ENCODE results near the gene GRIK5. TPM values are rescaled to one million over a fixed set of nuclear protein-coding genes. Genes with fewer than 3 reads are reported as not detected.

GRIK5 gene
- polyA plus RNA-seq, 1 donor (not counting 4 experiments of a cell fraction or from before 2014, with no cell fraction given): 0.17 TPM

DNA sequence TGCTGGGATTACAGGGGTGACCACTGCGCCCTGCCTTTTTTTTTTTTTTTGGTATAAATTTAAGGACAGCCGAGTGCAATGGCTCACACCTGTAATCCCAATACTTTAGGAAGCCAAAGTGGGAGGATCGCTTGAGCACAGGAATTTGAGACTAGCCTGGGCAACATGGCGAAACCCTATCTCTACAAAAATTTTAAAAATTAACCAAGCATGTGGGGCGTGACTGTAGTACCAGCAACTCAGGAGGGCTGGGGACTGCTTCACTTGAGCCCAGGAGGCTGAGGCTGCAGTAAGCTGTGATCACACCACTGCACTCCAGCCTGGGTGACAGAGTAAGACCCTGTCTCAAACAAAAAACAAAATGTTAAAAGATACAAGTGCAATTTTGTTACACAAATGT is 27.5 kb upstream of the GRIK5 start:
- dilution Hi-C loops (cut with MboI; ENCODE audit: extremely low pct_ligation_motif_present, low sequenced_read_pairs): no loop called here
- Histone ChIP-seq H3K27ac (ENCODE audit: control insufficient read depth, insufficient read depth, low read length) (no peak overlapping the region), H3K4me1 (ENCODE audit: control insufficient read depth, extremely low read depth, insufficient read depth, low read length) (no peaks in the 10 kb centered on the region), H3K9ac (ENCODE audit: control insufficient read depth, extremely low read depth, insufficient read depth, low read length) (no peak overlapping the region), H3K4me2 (ENCODE audit: control insufficient read depth, extremely low read depth, insufficient read depth, low read depth, low read length) (no peak overlapping the region), H3K9me3 (ENCODE audit: control insufficient read depth, low read depth, low read length) (no peaks in the 10 kb centered on the region), H3K9me1 (ENCODE audit: control insufficient read depth, extremely low read depth, insufficient read depth, low read length) (no peaks in the 10 kb centered on the region), H3K27me3 (ENCODE audit: control insufficient read depth, extremely low read depth, insufficient read depth, low read length) (no peaks in the 10 kb centered on the region), H2AFZ (ENCODE audit: control insufficient read depth, low read length) (no peak overlapping the region), H3K36me3 (ENCODE audit: control insufficient read depth in 2 of 2, extremely low read depth in 1 of 2, insufficient read depth in 2 of 2, low read length in 2 of 2) (no peaks in the 10 kb centered on the region), H4K20me1 (ENCODE audit: control insufficient read depth, extremely low read depth, insufficient read depth, low read length) (no peaks in the 10 kb centered on the region), H3K4me3 (ENCODE audit: control insufficient read depth in 2 of 3, extremely low read depth in 1 of 3, insufficient read depth in 2 of 3, low read depth in 1 of 3, low read length in 3 of 3) (no peak overlapping the region), H3K79me2 (ENCODE audit: control insufficient read depth, insufficient read depth, low read length) (no peaks in the 10 kb centered on the region)
- DNase-seq (ENCODE audit: low read depth, low spot score): no peak
- TF ChIP-seq EZH2 (IDR thresholded peaks at IDR 0.05; ENCODE audit: low read length): no peak
- TF ChIP-seq, protein P1, sequence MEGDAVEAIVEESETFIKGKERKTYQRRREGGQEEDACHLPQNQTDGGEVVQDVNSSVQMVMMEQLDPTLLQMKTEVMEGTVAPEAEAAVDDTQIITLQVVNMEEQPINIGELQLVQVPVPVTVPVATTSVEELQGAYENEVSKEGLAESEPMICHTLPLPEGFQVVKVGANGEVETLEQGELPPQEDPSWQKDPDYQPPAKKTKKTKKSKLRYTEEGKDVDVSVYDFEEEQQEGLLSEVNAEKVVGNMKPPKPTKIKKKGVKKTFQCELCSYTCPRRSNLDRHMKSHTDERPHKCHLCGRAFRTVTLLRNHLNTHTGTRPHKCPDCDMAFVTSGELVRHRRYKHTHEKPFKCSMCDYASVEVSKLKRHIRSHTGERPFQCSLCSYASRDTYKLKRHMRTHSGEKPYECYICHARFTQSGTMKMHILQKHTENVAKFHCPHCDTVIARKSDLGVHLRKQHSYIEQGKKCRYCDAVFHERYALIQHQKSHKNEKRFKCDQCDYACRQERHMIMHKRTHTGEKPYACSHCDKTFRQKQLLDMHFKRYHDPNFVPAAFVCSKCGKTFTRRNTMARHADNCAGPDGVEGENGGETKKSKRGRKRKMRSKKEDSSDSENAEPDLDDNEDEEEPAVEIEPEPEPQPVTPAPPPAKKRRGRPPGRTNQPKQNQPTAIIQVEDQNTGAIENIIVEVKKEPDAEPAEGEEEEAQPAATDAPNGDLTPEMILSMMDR (optimal IDR thresholded peaks at IDR 0.05 in 1 of 3, IDR thresholded peaks at IDR 0.05 in 1 of 3, conservative IDR thresholded peaks at IDR 0.05 in 1 of 3; ENCODE audit: extremely low read depth in 1 of 3, insufficient read depth in 2 of 3, low read length in 3 of 3): no peak
- no peak for FAIRE-seq

DNA sequence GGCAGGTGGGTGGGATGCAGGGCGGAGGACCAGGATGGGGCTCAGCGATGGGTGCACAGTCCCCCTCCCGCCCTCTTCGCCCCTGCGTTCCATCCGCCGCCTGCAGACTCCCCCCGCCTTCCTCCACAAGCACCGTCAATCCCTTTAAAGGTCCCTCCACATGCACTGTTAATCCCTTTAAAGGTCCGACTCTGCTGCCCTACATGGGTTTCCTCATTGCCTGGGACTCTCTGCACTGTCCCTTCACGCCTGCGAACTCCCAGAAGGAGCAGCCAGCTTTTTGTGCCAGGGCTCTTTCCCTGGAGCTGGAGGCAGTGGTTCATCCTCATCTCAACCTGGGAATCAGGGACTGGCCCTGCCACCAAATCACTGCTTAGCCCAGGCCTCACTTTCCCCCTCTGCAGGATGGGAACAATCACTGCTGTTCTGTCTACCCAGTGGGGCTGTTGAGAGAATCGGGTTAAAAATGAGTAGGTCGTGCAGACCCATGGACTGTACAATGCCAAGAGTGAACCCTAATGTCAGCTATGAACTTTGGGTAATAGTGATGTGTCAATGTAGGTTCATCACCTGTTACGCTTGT is 26.3 kb upstream of the GRIK5 start:
- Histone ChIP-seq H4K20me1 (ENCODE audit: control insufficient read depth, extremely low read depth, insufficient read depth, low read length) (no peaks in the 10 kb centered on the region), H3K4me3 (ENCODE audit: control insufficient read depth in 2 of 3, extremely low read depth in 1 of 3, insufficient read depth in 2 of 3, low read depth in 1 of 3, low read length in 3 of 3) (no peak overlapping the region), H3K27ac (ENCODE audit: control insufficient read depth, insufficient read depth, low read length) (no peak overlapping the region), H3K27me3 (ENCODE audit: control insufficient read depth, extremely low read depth, insufficient read depth, low read length) (no peaks in the 10 kb centered on the region), H3K4me1 (ENCODE audit: control insufficient read depth, extremely low read depth, insufficient read depth, low read length) (peaks cover 8% of the 10 kb centered on the region), H3K9me1 (ENCODE audit: control insufficient read depth, extremely low read depth, insufficient read depth, low read length) (no peaks in the 10 kb centered on the region), H3K79me2 (ENCODE audit: control insufficient read depth, insufficient read depth, low read length) (no peaks in the 10 kb centered on the region), H3K4me2 (ENCODE audit: control insufficient read depth, extremely low read depth, insufficient read depth, low read depth, low read length) (no peak overlapping the region), H3K9ac (ENCODE audit: control insufficient read depth, extremely low read depth, insufficient read depth, low read length) (no peak overlapping the region), H2AFZ (ENCODE audit: control insufficient read depth, low read length) (no peak overlapping the region), H3K9me3 (ENCODE audit: control insufficient read depth, low read depth, low read length) (no peaks in the 10 kb centered on the region), H3K36me3 (ENCODE audit: control insufficient read depth in 2 of 2, extremely low read depth in 1 of 2, insufficient read depth in 2 of 2, low read length in 2 of 2) (no peaks in the 10 kb centered on the region)
- DNase-seq (ENCODE audit: low read depth, low spot score) (no peak), FAIRE-seq (no peak)
- TF ChIP-seq EZH2 (IDR thresholded peaks at IDR 0.05; ENCODE audit: low read length): no peak
- TF ChIP-seq, protein P1 (optimal IDR thresholded peaks at IDR 0.05 in 1 of 3, IDR thresholded peaks at IDR 0.05 in 1 of 3, conservative IDR thresholded peaks at IDR 0.05 in 1 of 3; ENCODE audit: extremely low read depth in 1 of 3, insufficient read depth in 2 of 3, low read length in 3 of 3): no peak
- dilution Hi-C loops (cut with MboI; ENCODE audit: extremely low pct_ligation_motif_present, low sequenced_read_pairs): no loop called here
